ENCODE measurements around the gene EPHB2. TPM values are rescaled to one million over a fixed set of nuclear protein-coding genes. Genes with fewer than 3 reads are reported as not detected.

EPHB2 gene
- total and polyA plus RNA-seq, 8 donors = 0.13 to 88.1 (median 2.6) TPM; not detected in 1

DNA sequence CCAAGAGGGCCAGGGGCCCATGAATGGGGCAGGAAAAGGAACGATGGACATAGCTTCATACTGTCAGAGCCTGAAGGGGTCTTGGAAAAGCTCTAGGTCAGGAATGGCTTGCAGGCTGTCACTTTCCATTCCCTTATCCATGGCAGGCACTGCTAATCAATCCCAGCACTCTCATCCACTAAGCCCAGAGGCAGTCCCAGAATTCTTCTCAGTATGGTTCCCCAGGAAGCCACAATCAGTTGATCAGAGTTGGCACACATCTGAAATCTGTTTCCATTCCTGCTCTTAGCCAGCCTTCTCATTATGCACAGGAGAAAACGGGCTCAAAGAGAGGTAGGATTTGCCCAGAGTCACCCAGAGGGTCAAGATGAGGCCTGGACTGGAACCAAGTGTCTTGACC, 196.3 kb downstream of the EPHB2 start:
- no peak overlapping the region for H3K27ac ChIP-seq
- H3K4me3 ChIP-seq = no peak overlapping the region
- WGBS, 5 donors = 51 to 82% (median 72%) methylated on average over 2 of the region's 2 CpGs
- H3K9me3 ChIP-seq = no peaks in the 10 kb centered on the region
- H3K36me3 ChIP-seq = no peaks in the 10 kb centered on the region
- no peak for DNase-seq
- no peaks in the 10 kb centered on the region for H3K4me1 ChIP-seq
- H3K27me3 ChIP-seq = peaks cover 0 to 9% (median 0%) of the 10 kb centered on the region in 3 donors
- no peak for TF ChIP-seq EP300 (IDR thresholded peaks at IDR 0.05)
- TF ChIP-seq POLR2AphosphoS5 (IDR thresholded peaks at IDR 0.05) = no peak
- no peak for TF ChIP-seq POLR2A (IDR thresholded peaks at IDR 0.05)
- TF ChIP-seq, protein P1, sequence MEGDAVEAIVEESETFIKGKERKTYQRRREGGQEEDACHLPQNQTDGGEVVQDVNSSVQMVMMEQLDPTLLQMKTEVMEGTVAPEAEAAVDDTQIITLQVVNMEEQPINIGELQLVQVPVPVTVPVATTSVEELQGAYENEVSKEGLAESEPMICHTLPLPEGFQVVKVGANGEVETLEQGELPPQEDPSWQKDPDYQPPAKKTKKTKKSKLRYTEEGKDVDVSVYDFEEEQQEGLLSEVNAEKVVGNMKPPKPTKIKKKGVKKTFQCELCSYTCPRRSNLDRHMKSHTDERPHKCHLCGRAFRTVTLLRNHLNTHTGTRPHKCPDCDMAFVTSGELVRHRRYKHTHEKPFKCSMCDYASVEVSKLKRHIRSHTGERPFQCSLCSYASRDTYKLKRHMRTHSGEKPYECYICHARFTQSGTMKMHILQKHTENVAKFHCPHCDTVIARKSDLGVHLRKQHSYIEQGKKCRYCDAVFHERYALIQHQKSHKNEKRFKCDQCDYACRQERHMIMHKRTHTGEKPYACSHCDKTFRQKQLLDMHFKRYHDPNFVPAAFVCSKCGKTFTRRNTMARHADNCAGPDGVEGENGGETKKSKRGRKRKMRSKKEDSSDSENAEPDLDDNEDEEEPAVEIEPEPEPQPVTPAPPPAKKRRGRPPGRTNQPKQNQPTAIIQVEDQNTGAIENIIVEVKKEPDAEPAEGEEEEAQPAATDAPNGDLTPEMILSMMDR (IDR thresholded peaks at IDR 0.05) = no peak
- intact Hi-C loops (cut with DNase I; ENCODE audit: low total_unique reads) = no loop called here

DNA sequence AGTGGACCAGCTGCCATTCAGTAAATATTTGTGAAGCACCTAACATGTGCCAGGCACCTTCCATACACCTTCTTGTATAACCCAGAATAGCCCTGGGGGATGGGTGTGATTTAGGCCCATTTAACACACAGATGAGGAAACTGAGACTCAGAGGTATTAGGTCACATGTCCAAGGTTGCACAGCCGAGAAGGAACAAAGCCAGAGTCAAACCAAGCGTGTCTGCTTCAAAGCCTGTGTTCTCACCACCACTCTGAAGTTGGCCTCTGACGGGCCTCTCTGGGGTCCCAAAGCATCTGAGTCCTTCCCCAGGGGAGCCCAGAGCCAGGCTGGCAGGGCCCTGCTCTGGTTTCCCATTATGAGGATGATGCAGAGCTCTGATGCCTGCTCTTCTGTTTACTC, 196.9 kb downstream of the EPHB2 start:
- DNase-seq = no peak
- no peaks in the 10 kb centered on the region for H3K9me3 ChIP-seq
- H3K27me3 ChIP-seq = peaks cover 0 to 14% (median 0%) of the 10 kb centered on the region in 3 donors
- 84 to 96% (median 87%) methylated on average over 3 of the region's 3 CpGs for WGBS, 5 donors
- intact Hi-C loops (cut with DNase I; ENCODE audit: low total_unique reads) = no loop called here
- TF ChIP-seq EP300 (IDR thresholded peaks at IDR 0.05) (no peak), POLR2A (IDR thresholded peaks at IDR 0.05) (no peak), POLR2AphosphoS5 (IDR thresholded peaks at IDR 0.05) (no peak)
- TF ChIP-seq, protein P1 (IDR thresholded peaks at IDR 0.05) = no peak
- H3K4me3 ChIP-seq = no peak overlapping the region
- no peak overlapping the region for H3K27ac ChIP-seq
- H3K36me3 ChIP-seq = no peaks in the 10 kb centered on the region
- no peaks in the 10 kb centered on the region for H3K4me1 ChIP-seq

DNA sequence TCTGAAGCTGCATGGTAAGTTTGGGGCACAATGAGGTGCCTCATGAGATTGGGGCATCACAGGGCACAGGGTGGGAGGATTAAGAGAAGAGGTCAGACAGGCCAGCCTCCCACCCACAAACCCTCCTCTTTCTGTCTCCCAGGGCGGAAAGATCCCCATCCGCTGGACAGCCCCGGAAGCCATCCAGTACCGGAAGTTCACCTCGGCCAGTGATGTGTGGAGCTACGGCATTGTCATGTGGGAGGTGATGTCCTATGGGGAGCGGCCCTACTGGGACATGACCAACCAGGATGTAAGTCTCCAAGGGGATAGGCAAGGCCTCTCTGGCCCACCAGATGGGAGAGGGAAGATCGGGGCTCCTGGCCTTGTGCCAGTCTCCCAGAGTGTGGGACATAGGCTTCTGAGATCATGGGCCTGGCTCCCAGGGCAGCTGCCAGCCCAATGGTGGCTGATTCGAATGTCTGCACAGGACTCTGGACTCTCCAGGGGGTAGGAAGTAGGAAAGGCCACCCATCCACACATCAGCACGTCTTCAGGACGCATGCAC, 198.3 kb downstream of the EPHB2 start:
- Histone ChIP-seq H3K27ac (no peak overlapping the region), H3K4me3 (no peak overlapping the region), H3K27me3 (peaks cover 0 to 13% (median 0%) of the 10 kb centered on the region in 3 donors), H3K4me1 (no peaks in the 10 kb centered on the region), H3K36me3 (no peaks in the 10 kb centered on the region), H3K9me3 (no peaks in the 10 kb centered on the region)
- intact Hi-C loops (cut with DNase I; ENCODE audit: low total_unique reads) = no loop called here
- DNase-seq = no peak
- TF ChIP-seq, protein P1 (IDR thresholded peaks at IDR 0.05) = no peak
- TF ChIP-seq POLR2AphosphoS5 (IDR thresholded peaks at IDR 0.05) (no peak), EP300 (IDR thresholded peaks at IDR 0.05) (no peak), POLR2A (IDR thresholded peaks at IDR 0.05) (no peak)
- 80 to 94% (median 89%) methylated on average over 5 to 11 of the region's 11 CpGs for WGBS, 5 donors

DNA sequence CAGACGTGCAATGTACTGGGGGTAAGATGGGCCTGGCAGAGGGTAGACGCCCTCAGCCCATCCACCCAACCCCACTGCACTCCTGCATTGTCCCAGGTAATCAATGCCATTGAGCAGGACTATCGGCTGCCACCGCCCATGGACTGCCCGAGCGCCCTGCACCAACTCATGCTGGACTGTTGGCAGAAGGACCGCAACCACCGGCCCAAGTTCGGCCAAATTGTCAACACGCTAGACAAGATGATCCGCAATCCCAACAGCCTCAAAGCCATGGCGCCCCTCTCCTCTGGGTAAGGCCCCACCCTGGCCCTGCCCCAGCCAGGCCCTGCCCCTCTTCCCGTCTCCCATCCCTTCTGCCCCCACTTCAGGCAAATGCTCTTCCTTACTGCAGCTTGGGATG, 199.6 kb downstream of the EPHB2 start:
- intact Hi-C loops (cut with DNase I; ENCODE audit: low total_unique reads) = no loop called here
- Histone ChIP-seq H3K4me1 (no peaks in the 10 kb centered on the region), H3K9me3 (no peaks in the 10 kb centered on the region), H3K27ac (no peak overlapping the region), H3K4me3 (no peak overlapping the region), H3K27me3 (peaks cover 0 to 18% (median 0%) of the 10 kb centered on the region in 3 donors), H3K36me3 (no peaks in the 10 kb centered on the region)
- WGBS, 5 donors = 90 to 95% (median 91%) methylated on average over 13 of the region's 13 CpGs
- TF ChIP-seq, protein P1 (IDR thresholded peaks at IDR 0.05) = no peak
- TF ChIP-seq POLR2AphosphoS5 (IDR thresholded peaks at IDR 0.05) (no peak), EP300 (IDR thresholded peaks at IDR 0.05) (no peak), POLR2A (IDR thresholded peaks at IDR 0.05) (no peak)
- no peak for DNase-seq
